OCI-LY3 (cell line): ENCODE data around the gene SEPTIN11.

Experiments
- H2AFZ ChIP-seq: fragments of 200-600, 300-600 bp; shearing (Covaris generic); 2 replicates; pipeline ENCODE4 v1.6.0; 2014; ENCODE audit warnings: antibody characterized with exemption, low read depth, low read length
- H3K27ac ChIP-seq: fragments of 200-600, 300-600 bp; sonication (generic); 2 replicates; pipeline ENCODE4 v1.5.1; 2014; ENCODE audit warnings: mild to moderate bottlenecking, low read length, moderate library complexity, mixed read lengths
- H3K27me3 ChIP-seq: fragments of 200-600, 300-600 bp; sonication (generic); 2 replicates; pipeline ENCODE4 v1.6.1; 2014; ENCODE audit warnings: low read depth, low read length, mixed read lengths
- H3K36me3 ChIP-seq: fragments of 200-600, 300-600 bp; sonication (generic); replicated peaks from 2 replicates; pipeline ENCODE3; 2014; ENCODE audit warnings: low read depth, low read length, mixed read lengths
- H3K4me1 ChIP-seq: fragments of 300-600, 200-600 bp; sonication (generic); 2 replicates; pipeline ENCODE4 v1.6.1; 2014; ENCODE audit warnings: low read length, mixed read lengths
- H3K4me2 ChIP-seq: fragments of 200-600, 300-600 bp; sonication (generic); 2 replicates; pipeline ENCODE4 v1.6.1; 2014; ENCODE audit warnings: low read length, mixed read lengths
- H3K4me3 ChIP-seq: fragments of 300-600, 200-600 bp; sonication (generic); 2 replicates; pipeline ENCODE4 v1.5.1; 2014; ENCODE audit warnings: antibody characterized with exemption, mild to moderate bottlenecking, low read length, moderate library complexity
- H3K79me2 ChIP-seq: fragments of 300-600, 200-600 bp; shearing (Covaris generic); 2 replicates; pipeline ENCODE4 v1.6.1; 2014; ENCODE audit warnings: mild to moderate bottlenecking, low read length, mixed read lengths
- H3K9ac ChIP-seq: fragments of 300-600, 200-600 bp; shearing (Covaris generic); 2 replicates; pipeline ENCODE4 v1.6.0; 2014; ENCODE audit warnings: mild to moderate bottlenecking, low read length, moderate library complexity
- H3K9me3 ChIP-seq: fragments of 200-600, 300-600 bp; shearing (Covaris generic); 2 replicates; pipeline ENCODE4 v1.6.1; 2014; ENCODE audit warnings: low read length, mixed read lengths; ENCODE audit not compliant: insufficient read depth
- H4K20me1 ChIP-seq: fragments of 200-600, 300-600 bp; sonication (generic); 2 replicates; pipeline ENCODE4 v1.6.1; 2016; ENCODE audit warnings: low read length, mixed read lengths; ENCODE audit not compliant: insufficient read depth
- CTCF ChIP-seq: fragments of 200-600, 300-600 bp; sonication (generic); IDR thresholded peaks from 2 replicates; pipeline ENCODE4 v1.5.1; 2014; ENCODE audit warnings: antibody characterized with exemption, low read length, low read depth
- EZH2phosphoT487 ChIP-seq: fragments of 200-600 bp; shearing (Covaris generic); IDR thresholded peaks from 2 replicates; pipeline ENCODE4 v1.6.1; 2018; ENCODE audit warnings: antibody characterized with exemption, mixed run types, low read depth

Gene SEPTIN11

GRCh38 chr4:76984788-76985211 is 35.2 kb downstream of the SEPTIN11 start:
- no peaks in the 10 kb centered on the region for H3K36me3 ChIP-seq
- peaks cover 14% of the 10 kb centered on the region for H3K4me1 ChIP-seq
- no peak overlapping the region for H3K9ac ChIP-seq
- H2AFZ ChIP-seq, result no peak overlapping the region
- H3K27me3 ChIP-seq, result no peaks in the 10 kb centered on the region
- H3K4me3 ChIP-seq, result no peak overlapping the region
- H3K27ac ChIP-seq, result no peak overlapping the region
- no peaks in the 10 kb centered on the region for H3K9me3 ChIP-seq
- H3K79me2 ChIP-seq, result peaks cover 54% of the 10 kb centered on the region
- no peak overlapping the region for H3K4me2 ChIP-seq
- peaks cover 4% of the 10 kb centered on the region; the same call in 1 of the 2 replicates for H4K20me1 ChIP-seq
- no peak for TF ChIP-seq CTCF
- no peak for TF ChIP-seq EZH2phosphoT487

- no peak overlapping the region for H3K4me2 ChIP-seq
- no peak for TF ChIP-seq CTCF
- TF ChIP-seq EZH2phosphoT487, result no peak
- no peak overlapping the region for H2AFZ ChIP-seq
- peaks cover 4% of the 10 kb centered on the region; the same call in 1 of the 2 replicates for H4K20me1 ChIP-seq
- no peaks in the 10 kb centered on the region for H3K36me3 ChIP-seq
- H3K79me2 ChIP-seq, result peaks cover 52% of the 10 kb centered on the region
- no peak overlapping the region for H3K27ac ChIP-seq
- H3K9ac ChIP-seq, result no peak overlapping the region
- peaks cover 9% of the 10 kb centered on the region for H3K4me1 ChIP-seq
- no peaks in the 10 kb centered on the region for H3K9me3 ChIP-seq
- H3K4me3 ChIP-seq, result no peak overlapping the region
- no peaks in the 10 kb centered on the region for H3K27me3 ChIP-seq
These were observed 37.6 kb downstream of the SEPTIN11 start for GRCh38 chr4:76987153-76987591.

- peaks cover 9% of the 10 kb centered on the region for H3K4me1 ChIP-seq
- no peak overlapping the region for H3K9ac ChIP-seq
- H3K36me3 ChIP-seq, result no peaks in the 10 kb centered on the region
- H3K4me3 ChIP-seq, result no peak overlapping the region
- peaks cover 49% of the 10 kb centered on the region for H3K79me2 ChIP-seq
- H3K27me3 ChIP-seq, result no peaks in the 10 kb centered on the region
- no peaks in the 10 kb centered on the region for H3K9me3 ChIP-seq
- no peak overlapping the region for H3K27ac ChIP-seq
- no peak for TF ChIP-seq CTCF
- no peak for TF ChIP-seq EZH2phosphoT487
- no peak overlapping the region for H3K4me2 ChIP-seq
- no peak overlapping the region for H2AFZ ChIP-seq
- H4K20me1 ChIP-seq, result peaks cover 4% of the 10 kb centered on the region; the same call in 1 of the 2 replicates
These were observed 38.1 kb downstream of the SEPTIN11 start for GRCh38 chr4:76987685-76988084.

- Histone ChIP-seq H3K9ac (no peak overlapping the region), H3K4me1 (peaks cover 17% of the 10 kb centered on the region), H2AFZ (no peak overlapping the region), H3K36me3 (no peaks in the 10 kb centered on the region), H3K9me3 (no peaks in the 10 kb centered on the region), H3K4me2 (no peak overlapping the region), H3K27me3 (no peaks in the 10 kb centered on the region), H4K20me1 (peaks cover 13% of the 10 kb centered on the region; the same call in 1 of the 2 replicates), H3K27ac (no peak overlapping the region), H3K79me2 (peaks cover 43% of the 10 kb centered on the region), H3K4me3 (no peak overlapping the region)
- no peak for TF ChIP-seq EZH2phosphoT487
- TF ChIP-seq CTCF, result no peak
These were observed 40.0 kb downstream of the SEPTIN11 start for GRCh38 chr4:76989391-76990061.
